22Rv1 (cell line): ENCODE measurements around the gene COBLL1.

Experiments used
- H3K27ac ChIP-seq: fragments of 450-650 bp; 2 replicates; pipeline ENCODE4 v1.5.1; 2017
- ZFX ChIP-seq: fragments of 450-650 bp; IDR thresholded peaks from 2 replicates; pipeline ENCODE4 v1.6.1; 2017; ENCODE audit warnings: antibody characterized with exemption, borderline replicate concordance
- TF ChIP-seq, protein P1 (sequence below): fragments of 450-650 bp; IDR thresholded peaks from 2 replicates; pipeline ENCODE4 v1.5.1; 2017; ENCODE audit warnings: mild to moderate bottlenecking

Gene COBLL1

DNA sequence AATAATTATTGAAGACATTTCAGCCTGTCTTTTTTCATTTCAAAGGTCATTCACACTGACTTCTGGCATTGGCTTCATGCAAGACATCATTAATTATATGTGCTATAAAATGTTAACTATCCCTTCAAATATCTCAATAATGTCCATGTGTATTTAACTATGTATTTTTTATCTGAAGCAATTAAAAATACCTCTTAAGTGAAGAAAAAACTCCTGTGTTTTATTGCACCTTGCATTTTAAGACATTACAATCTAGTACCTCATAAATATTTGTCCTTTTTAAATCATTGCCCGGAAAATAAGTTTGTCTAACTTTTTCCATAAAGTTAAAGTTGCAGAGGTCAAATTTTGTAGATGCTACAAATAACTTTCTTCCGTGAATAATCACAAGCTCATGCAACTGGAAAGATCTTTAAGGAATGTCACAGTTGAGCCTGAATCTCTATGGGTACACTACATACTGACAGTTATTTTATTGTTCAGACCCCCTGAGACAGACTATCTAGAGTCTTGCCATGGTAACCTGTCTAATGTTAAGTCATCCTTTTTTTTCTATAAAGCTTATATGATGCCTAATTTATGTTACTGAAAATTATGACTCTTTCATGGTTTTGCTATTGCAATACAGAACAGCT is 38.4 kb upstream of the COBLL1 start:
- no peak overlapping the region for H3K27ac ChIP-seq
- TF ChIP-seq ZFX = no peak
- TF ChIP-seq, protein P1, sequence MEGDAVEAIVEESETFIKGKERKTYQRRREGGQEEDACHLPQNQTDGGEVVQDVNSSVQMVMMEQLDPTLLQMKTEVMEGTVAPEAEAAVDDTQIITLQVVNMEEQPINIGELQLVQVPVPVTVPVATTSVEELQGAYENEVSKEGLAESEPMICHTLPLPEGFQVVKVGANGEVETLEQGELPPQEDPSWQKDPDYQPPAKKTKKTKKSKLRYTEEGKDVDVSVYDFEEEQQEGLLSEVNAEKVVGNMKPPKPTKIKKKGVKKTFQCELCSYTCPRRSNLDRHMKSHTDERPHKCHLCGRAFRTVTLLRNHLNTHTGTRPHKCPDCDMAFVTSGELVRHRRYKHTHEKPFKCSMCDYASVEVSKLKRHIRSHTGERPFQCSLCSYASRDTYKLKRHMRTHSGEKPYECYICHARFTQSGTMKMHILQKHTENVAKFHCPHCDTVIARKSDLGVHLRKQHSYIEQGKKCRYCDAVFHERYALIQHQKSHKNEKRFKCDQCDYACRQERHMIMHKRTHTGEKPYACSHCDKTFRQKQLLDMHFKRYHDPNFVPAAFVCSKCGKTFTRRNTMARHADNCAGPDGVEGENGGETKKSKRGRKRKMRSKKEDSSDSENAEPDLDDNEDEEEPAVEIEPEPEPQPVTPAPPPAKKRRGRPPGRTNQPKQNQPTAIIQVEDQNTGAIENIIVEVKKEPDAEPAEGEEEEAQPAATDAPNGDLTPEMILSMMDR = no peak

DNA sequence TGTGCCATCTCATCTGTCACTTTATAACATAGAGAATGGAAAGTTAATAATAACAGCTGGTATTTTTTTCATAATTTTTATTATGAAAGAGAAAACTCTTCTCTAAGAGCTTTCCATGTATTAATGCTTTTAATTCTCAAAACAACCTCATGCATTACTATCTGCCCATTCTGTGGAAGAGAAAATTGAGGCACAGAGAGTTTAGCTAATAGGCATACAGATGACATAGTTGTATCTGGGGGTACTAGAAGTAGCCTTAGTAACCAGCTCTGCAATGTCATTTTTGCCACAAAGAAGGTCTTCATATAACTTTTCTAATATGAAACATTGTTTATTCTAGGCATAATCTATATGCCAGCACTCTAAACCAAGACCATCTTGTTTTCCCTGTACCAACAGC is 36.3 kb upstream of the COBLL1 start:
- no peak overlapping the region for H3K27ac ChIP-seq
- TF ChIP-seq, protein P1 = no peak
- no peak for TF ChIP-seq ZFX

DNA sequence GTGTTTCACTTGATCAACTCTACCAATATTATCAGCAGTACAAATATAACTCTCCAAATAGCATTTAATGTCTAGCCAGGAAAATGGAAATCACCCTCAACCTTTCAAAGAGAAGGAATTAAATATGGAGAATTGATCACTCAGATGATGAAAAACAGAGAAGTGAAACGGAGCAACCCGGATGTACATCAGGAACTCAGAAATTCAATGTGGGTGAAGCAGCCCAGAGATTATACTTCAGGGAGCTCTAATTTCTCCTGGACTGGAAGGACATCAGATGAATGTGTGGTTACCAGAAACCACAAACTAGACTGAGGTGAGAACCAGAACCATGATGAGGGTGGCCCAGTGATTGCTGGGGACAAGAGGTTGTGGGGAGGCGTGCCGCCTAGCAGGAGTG is 35.5 kb upstream of the COBLL1 start:
- no peak for TF ChIP-seq ZFX
- TF ChIP-seq, protein P1 = no peak
- no peak overlapping the region for H3K27ac ChIP-seq

DNA sequence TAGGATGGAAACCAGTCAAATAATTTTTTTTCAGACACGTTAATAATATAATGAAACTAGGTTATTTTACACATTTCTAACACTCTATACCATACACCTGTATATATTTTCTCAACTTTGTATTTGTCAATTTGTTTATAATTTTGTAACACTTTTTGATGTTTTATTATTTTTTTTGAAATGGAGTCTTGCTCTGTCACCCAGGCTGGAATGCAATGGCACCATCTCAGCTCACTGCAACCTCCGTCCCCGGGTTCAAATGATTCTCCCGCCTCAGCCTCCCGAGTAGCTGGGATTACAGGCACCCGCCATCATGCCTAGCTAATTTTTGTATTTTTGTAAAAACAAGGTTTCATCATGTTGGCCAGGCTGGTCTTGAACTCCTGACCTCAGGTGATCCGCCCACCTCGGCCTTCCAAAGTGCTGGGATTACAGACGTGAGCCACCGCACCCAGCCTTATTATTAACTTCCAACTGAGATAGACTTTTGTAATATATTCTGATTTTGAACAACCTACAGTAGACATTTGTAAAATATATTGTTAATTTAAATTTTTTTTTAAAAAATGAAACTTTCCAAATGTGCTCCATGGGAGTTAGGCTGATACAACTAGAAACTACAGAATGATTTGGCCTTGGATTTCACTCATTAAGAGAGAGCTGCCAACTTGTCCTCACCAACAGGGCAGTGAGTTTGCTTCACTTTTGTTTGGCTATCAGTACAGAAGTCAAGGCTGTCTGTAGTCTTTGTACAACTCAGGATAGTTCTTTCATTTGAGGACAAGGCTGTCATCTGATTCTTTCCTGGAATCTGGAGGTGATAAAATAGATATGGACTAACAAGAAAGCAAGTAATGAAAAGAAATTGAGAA is 33.9 kb upstream of the COBLL1 start:
- no peak for TF ChIP-seq ZFX
- TF ChIP-seq, protein P1 = no peak
- H3K27ac ChIP-seq = no peak overlapping the region

DNA sequence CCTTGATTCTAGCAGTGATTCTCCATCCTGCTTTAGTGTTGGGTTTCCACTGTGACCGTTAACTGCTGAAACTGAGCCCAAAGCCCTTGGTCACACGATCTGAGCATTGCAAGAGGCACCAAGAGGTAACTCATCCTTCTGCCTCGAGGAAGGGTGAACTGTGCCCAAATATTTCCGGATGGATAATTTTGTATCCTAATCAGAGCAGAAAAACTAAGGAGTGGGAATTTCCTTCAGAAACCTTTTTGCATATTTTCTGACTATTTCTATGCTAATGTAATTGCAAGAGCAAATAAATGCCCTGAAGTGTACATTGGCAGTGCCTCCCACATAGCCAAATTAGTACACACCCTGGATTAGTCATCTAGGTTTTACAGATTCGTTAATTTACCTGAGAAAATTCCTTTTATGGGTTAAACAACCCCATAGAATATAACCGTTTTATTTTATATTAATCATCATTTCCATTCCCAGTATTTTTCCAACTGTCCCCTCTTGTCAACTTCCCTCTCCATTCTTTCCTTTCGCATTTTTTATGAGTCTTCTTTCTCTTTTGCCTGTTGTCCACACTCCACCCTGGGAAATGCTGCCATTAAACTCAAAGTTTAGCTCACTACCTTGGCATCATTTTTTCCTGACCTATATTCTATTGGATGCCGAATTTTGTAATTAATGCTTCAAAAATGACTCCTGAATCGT is 31.7 kb upstream of the COBLL1 start:
- H3K27ac ChIP-seq = no peak overlapping the region
- no peak for TF ChIP-seq ZFX
- TF ChIP-seq, protein P1 = no peak

DNA sequence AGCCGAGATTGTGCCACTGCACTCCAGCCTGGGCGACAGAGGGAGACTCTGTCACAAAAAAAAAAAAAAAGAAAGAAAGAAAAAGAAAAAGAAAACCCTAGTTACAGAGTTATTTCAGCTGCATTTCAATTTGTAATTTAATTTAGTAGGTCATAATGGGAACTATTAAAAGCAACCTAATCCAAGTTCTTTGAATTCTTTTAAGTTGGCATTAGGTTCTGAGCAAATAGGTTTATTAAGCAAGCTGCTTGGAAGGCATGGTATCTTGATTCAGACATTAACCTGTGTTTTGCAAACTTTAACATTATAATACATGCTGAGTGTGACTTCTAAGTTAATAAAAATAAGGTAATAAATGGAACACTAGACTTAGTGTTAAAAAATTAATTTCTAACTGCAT is 29.8 kb upstream of the COBLL1 start:
- H3K27ac ChIP-seq = no peak overlapping the region
- TF ChIP-seq ZFX = no peak
- TF ChIP-seq, protein P1 = no peak

DNA sequence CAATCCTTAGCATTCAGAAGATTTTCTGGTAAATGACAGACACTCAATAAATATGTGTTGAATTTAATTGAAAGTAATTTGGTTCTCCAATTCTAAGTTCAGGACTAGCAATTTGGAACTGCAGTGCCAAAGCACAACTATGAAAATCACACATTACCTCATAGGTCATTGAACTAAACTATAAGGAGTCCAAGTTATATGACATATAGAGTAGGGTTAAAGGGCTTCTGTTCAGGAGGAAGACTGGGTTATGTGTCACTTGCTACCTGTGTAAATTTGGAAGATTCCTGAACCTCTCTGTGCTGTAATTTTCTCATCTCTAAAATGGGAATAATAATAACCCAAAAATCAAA is 27.8 kb upstream of the COBLL1 start:
- no peak overlapping the region for H3K27ac ChIP-seq
- TF ChIP-seq, protein P1 = no peak
- no peak for TF ChIP-seq ZFX
